Astrocyte of the spinal cord (primary cell): ENCODE data around the gene RASA4.
"Not testable (repeated sequence)": the region's sequence is repeated elsewhere in the genome, so short reads cannot be mapped to it uniquely, and the experiment has no call there.

Source experiments
- DNase-seq: peaks from one replicate; pipeline ENCODE4 v3.0.0; 2011; ENCODE audit warnings: low read depth, low spot score
- H3K4me3 ChIP-seq: 2 replicates; pipeline ENCODE4 v1.5.1; 2011; ENCODE audit warnings: low read depth, mild to moderate bottlenecking, low read length, moderate library complexity
- CTCF ChIP-seq: IDR thresholded peaks from 2 replicates; pipeline ENCODE4 v1.5.1; 2012; ENCODE audit warnings: low read depth, mild to moderate bottlenecking, low read length, inconsistent platforms
- in situ Hi-C: cut with HindIII; loops from 2 replicates; pipeline ENCODE4 v1.10.0; 2017; ENCODE audit warnings: low sequenced_read_pairs

Gene RASA4

GRCh38 chr7:102576363-102576762 lies 40.2 kb downstream of the RASA4 start:
- H3K4me3 ChIP-seq, in situ Hi-C loops, DNase-seq: not testable (repeated sequence)

- DNase-seq, in situ Hi-C loops, H3K4me3 ChIP-seq: not testable (repeated sequence)
Observed at GRCh38 chr7:102574607-102575006, 41.9 kb downstream of the RASA4 start.

GRCh38 chr7:102572261-102573239 lies 44.0 kb downstream of the RASA4 start, which contains the start of gene POLR2J3:
POLR2J3 (minus strand) TSS chr7:102572583; CDS start chr7:102572521, 62 bp downstream.
- peak; percentile 91 for DNase-seq
- H3K4me3 ChIP-seq: peak within 1 kb of the TSS; percentile 57
- in situ Hi-C loops: not testable (repeated sequence)
- TF ChIP-seq CTCF: peak; percentile 59

GRCh38 chr7:102568620-102569019 lies 47.9 kb downstream of the RASA4 start:
- DNase-seq, in situ Hi-C loops, H3K4me3 ChIP-seq: not testable (repeated sequence)

- DNase-seq, in situ Hi-C loops, H3K4me3 ChIP-seq: not testable (repeated sequence)
Observed at GRCh38 chr7:102550808-102551422, 65.6 kb downstream of the RASA4 start, which contains the start of gene SPDYE2. SPDYE2 (plus strand) TSS chr7:102551226; CDS start chr7:102553256, 2,030 bp downstream.

- H3K4me3 ChIP-seq, in situ Hi-C loops, DNase-seq: not testable (repeated sequence)
Observed at GRCh38 chr7:102546353-102546752, 70.2 kb downstream of the RASA4 start.

- H3K4me3 ChIP-seq, DNase-seq, in situ Hi-C loops: not testable (repeated sequence)
Observed at GRCh38 chr7:102545288-102545687, 71.3 kb downstream of the RASA4 start.

- in situ Hi-C loops: not testable (repeated sequence)
Observed at GRCh38 chr7:102544372-102544771, 72.2 kb downstream of the RASA4 start.

GRCh38 chr7:102543596-102543995 lies 73.0 kb downstream of the RASA4 start, which contains the start of gene UPK3BL2:
UPK3BL2 (minus strand) TSS chr7:102543696; CDS start chr7:102543636, 60 bp downstream.
- DNase-seq, H3K4me3 ChIP-seq, in situ Hi-C loops: not testable (repeated sequence)

More at GRCh38 chr7:102544372-102544771, 72.2 kb downstream of the RASA4 start:
- not testable (repeated sequence) for H3K4me3 ChIP-seq, DNase-seq

- DNase-seq, in situ Hi-C loops, H3K4me3 ChIP-seq: not testable (repeated sequence)
Observed at GRCh38 chr7:102542771-102543170, 73.8 kb downstream of the RASA4 start.

- in situ Hi-C loops, DNase-seq, H3K4me3 ChIP-seq: not testable (repeated sequence)
Observed at GRCh38 chr7:102542083-102542482, 74.5 kb downstream of the RASA4 start.

GRCh38 chr7:102540604-102541003 lies 76.0 kb downstream of the RASA4 start:
- H3K4me3 ChIP-seq, DNase-seq, in situ Hi-C loops: not testable (repeated sequence)

- in situ Hi-C loops, DNase-seq, H3K4me3 ChIP-seq: not testable (repeated sequence)
Observed at GRCh38 chr7:102535062-102535615, 81.4 kb downstream of the RASA4 start.

- H3K4me3 ChIP-seq, in situ Hi-C loops, DNase-seq: not testable (repeated sequence)
Observed at GRCh38 chr7:102532127-102532526, 84.4 kb downstream of the RASA4 start.

GRCh38 chr7:102531583-102531982 lies 85.0 kb downstream of the RASA4 start:
- DNase-seq, in situ Hi-C loops, H3K4me3 ChIP-seq: not testable (repeated sequence)
